GM18861 (cell line): ENCODE data around the gene TRIM56.
"Not testable (repeated sequence)": the region's sequence is repeated elsewhere in the genome, so short reads cannot be mapped to it uniquely, and the experiment has no call there.

ENCODE experiments used
- ATAC-seq: cut with Tn5 transposase; IDR thresholded peaks from one replicate; pipeline ENCODE4 v1.9.1; 2021; ENCODE audit not compliant: unreplicated experiment

Gene TRIM56

DNA sequence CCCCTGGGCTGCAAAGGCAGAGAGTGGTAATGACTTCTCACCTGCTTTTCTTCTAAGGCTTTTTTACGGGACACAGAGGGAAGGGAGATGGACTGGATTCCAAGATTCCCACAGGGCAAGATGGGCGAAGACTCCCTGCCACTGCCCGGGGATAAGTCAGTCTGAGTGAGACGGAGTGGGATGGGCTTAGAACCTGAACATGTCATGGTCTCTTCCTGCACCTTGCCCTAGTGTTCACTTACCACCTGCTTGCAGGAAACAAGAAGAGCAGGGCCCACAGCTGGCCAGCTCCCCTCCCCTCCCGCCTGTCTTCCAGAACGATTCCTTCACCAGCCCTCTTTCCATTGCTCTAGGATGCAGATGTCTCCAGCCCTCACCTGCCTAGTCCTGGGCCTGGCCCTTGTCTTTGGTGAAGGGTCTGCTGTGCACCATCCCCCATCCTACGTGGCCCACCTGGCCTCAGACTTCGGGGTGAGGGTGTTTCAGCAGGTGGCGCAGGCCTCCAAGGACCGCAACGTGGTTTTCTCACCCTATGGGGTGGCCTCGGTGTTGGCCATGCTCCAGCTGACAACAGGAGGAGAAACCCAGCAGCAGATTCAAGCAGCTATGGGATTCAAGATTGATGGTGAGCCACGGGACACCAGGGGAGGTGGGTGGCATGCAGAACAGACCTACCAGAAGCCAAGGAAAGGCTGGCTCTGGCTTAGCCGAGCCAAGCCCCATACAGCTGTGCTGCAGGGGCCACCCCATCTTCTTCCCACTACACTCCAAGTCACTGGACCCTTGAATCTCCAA lies 43.0 kb downstream of the TRIM56 start:
- ATAC-seq, result no peak

DNA sequence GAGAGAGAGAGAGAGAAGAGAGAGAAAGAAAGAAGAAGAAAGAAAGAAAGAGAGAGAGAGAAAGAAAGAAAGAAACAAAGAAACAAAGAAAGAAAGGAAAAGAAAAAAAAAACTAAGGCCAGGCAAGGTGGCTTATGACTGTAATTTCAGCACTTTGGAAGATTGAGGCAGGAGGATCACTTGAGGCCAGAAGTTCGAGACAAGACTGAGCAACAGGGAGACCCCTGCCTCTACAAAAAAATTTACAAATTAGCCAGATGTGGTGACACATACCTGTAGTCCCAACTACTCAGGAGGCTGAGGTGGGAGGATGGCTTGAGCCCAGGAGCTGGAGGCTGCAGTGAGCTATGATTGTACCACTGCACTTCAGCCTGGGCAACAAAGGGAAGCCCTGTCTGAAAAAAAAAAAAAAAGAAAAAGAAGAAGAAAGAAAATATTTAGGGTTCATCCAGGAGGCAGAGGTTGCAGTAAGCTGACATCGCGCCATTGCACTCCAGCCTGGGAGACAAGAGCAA lies 44.4 kb downstream of the TRIM56 start:
- no peak for ATAC-seq

- not testable (repeated sequence) for ATAC-seq
Measured at GRCh38 chr7:101132626-101133600, 47.6 kb downstream of the TRIM56 start.

GRCh38 chr7:101133621-101134398 lies 48.5 kb downstream of the TRIM56 start:
- ATAC-seq, result no peak

GRCh38 chr7:101134399-101134980 lies 49.2 kb downstream of the TRIM56 start:
- ATAC-seq, result no peak

- no peak for ATAC-seq
Measured at GRCh38 chr7:101137651-101138212, 52.5 kb downstream of the TRIM56 start.

DNA sequence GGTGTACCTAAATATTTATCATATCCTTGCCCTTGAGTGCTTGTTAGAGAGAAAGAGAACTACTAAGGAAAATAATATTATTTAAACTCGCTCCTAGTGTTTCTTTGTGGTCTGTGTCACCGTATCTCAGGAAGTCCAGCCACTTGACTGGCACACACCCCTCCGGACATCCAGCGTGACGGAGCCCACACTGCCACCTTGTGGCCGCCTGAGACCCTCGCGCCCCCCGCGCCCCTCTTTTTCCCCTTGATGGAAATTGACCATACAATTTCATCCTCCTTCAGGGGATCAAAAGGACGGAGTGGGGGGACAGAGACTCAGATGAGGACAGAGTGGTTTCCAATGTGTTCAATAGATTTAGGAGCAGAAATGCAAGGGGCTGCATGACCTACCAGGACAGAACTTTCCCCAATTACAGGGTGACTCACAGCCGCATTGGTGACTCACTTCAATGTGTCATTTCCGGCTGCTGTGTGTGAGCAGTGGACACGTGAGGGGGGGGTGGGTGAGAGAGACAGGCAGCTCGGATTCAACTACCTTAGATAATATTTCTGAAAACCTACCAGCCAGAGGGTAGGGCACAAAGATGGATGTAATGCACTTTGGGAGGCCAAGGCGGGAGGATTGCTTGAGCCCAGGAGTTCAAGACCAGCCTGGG lies 53.1 kb downstream of the TRIM56 start:
- peak; percentile 71 for ATAC-seq

GRCh38 chr7:101140339-101140699 lies 55.0 kb downstream of the TRIM56 start:
- no peak for ATAC-seq

GRCh38 chr7:101140746-101141382 lies 55.6 kb downstream of the TRIM56 start:
- no peak for ATAC-seq
